ENCODE measurements around the gene NUDT8. TPM values are rescaled to one million over a fixed set of nuclear protein-coding genes. Genes with fewer than 3 reads are reported as not detected.

Gene NUDT8
- total RNA-seq: 2.8 and 12.0 TPM in 2 replicates

GRCh38 chr11:67629386-67630227 is at the start of gene NUDT8:
Gene NUDT8 (minus strand): TSS chr11:67629937. CDS start chr11:67629911, 26 bp downstream.

GRCh38 chr11:67674442-67674871 is 44.7 kb upstream of the NUDT8 start, which contains the start of gene ALDH3B2:
Gene ALDH3B2 (minus strand): TSS chr11:67674623. CDS start chr11:67666935, 7,688 bp downstream.

GRCh38 chr11:67639438-67639859 is 9.7 kb upstream of the NUDT8 start, which contains the start of gene TBX10:
Gene TBX10 (minus strand): TSS chr11:67639763. CDS start chr11:67639472, 291 bp downstream.

GRCh38 chr11:67606492-67607295 is 23.0 kb downstream of the NUDT8 start, which contains the start of gene NDUFV1:
Gene NDUFV1 (plus strand): TSS chr11:67606936. CDS start chr11:67607005, 69 bp downstream.

GRCh38 chr11:67583247-67584204 is 46.2 kb downstream of the NUDT8 start, which contains the start of gene GSTP1:
Gene GSTP1 (plus strand): TSS chr11:67583812. CDS start chr11:67583844, 32 bp downstream.

Other genes with a start within 250 kb of the NUDT8 start
- gene RAD9A, start 238.0 kb downstream of the NUDT8 start, total RNA-seq: 2.6 and 6.7 TPM in 2 replicates
- gene PPP1CA, start 228.1 kb downstream of the NUDT8 start, total RNA-seq: 195 and 241 TPM in 2 replicates
- gene TBC1D10C, start 225.9 kb downstream of the NUDT8 start, total RNA-seq: under 0.01 and 0.16 TPM in 2 replicates
- gene CARNS1, start 214.3 kb downstream of the NUDT8 start, total RNA-seq: under 0.01 and 0.19 TPM in 2 replicates
- gene RPS6KB2, start 201.4 kb downstream of the NUDT8 start, total RNA-seq: 27.4 and 29.8 TPM in 2 replicates
- 0.49 and 1.1 TPM in 2 replicates for gene PTPRCAP, start 192.3 kb downstream of the NUDT8 start, total RNA-seq
- 168 and 215 TPM in 2 replicates for gene CORO1B, start 186.5 kb downstream of the NUDT8 start, total RNA-seq
- gene GPR152, start 177.2 kb downstream of the NUDT8 start, total RNA-seq: not detected in 2 replicates
- gene CABP4, start 174.6 kb downstream of the NUDT8 start, total RNA-seq: 2.9 and 3.1 TPM in 2 replicates
- gene TMEM134, start 160.7 kb downstream of the NUDT8 start, total RNA-seq: 18.5 and 42.5 TPM in 2 replicates
- 96.8 and 108 TPM in 2 replicates for gene AIP, start 146.9 kb downstream of the NUDT8 start, total RNA-seq
- 5.0 and 8.2 TPM in 2 replicates for gene PITPNM1, start 124.6 kb downstream of the NUDT8 start, total RNA-seq
- gene CDK2AP2, start 121.8 kb downstream of the NUDT8 start, total RNA-seq: 19.2 and 22.7 TPM in 2 replicates
- gene CABP2, start 106.5 kb downstream of the NUDT8 start, total RNA-seq: not detected in 2 replicates
- 693 and 847 TPM in 2 replicates for gene GSTP1, start 46.1 kb downstream of the NUDT8 start, total RNA-seq
- 170 and 189 TPM in 2 replicates for gene NDUFV1, start 23.0 kb downstream of the NUDT8 start, total RNA-seq
- gene TBX10, start 9.8 kb upstream of the NUDT8 start, total RNA-seq: not detected in 2 replicates
- gene ACY3, start 20.8 kb upstream of the NUDT8 start, total RNA-seq: not detected in 2 replicates
- not detected in 2 replicates for gene ALDH3B2, start 44.7 kb upstream of the NUDT8 start, total RNA-seq

Data from bladder microvascular endothelial cell (primary cell).